Small intestine (tissue), 7 donors: ENCODE measurements around the gene NDUFB7. TPM values are rescaled to one million over a fixed set of nuclear protein-coding genes. Genes with fewer than 3 reads are reported as not detected.
"Not testable (repeated sequence)": the region's sequence is repeated elsewhere in the genome, so short reads cannot be mapped to it uniquely, and the experiment has no call there.

ENCODE experiments used
- DNase-seq, 2 donors: peaks; one replicate each; pipeline versions ENCODE4 v3.0.0 to v3.0.0-alpha.2; 2013
- FAIRE-seq: peaks from 2 replicates; lab custom pipeline; 2012; peaks lifted over from hg19 to GRCh38; lab: Jason Lieb, UNC
- H3K27ac ChIP-seq, 3 donors: one replicate each; pipeline ENCODE4 v1.5.1; 2013; ENCODE audit warnings: low read length in 2 of 3, mild to moderate bottlenecking in 2 of 3, control low read depth in 1 of 3, inconsistent platforms in 1 of 3, low read depth in 1 of 3, moderate library complexity in 1 of 3
- H3K27me3 ChIP-seq, 3 donors: one replicate each; pipeline ENCODE4 v1.6.1; 2013; ENCODE audit warnings: low read length in 3 of 3, inconsistent platforms in 1 of 3; ENCODE audit not compliant: control insufficient read depth in 3 of 3, insufficient read depth in 3 of 3
- H3K36me3 ChIP-seq, 3 donors: one replicate each; pipeline ENCODE4 v1.6.1; 2013; ENCODE audit warnings: low read length in 3 of 3, inconsistent platforms in 1 of 3, low read depth in 1 of 3, mild to moderate bottlenecking in 1 of 3, moderate library complexity in 1 of 3; ENCODE audit not compliant: control insufficient read depth in 3 of 3, insufficient read depth in 2 of 3
- H3K4me1 ChIP-seq, 3 donors: one replicate each; pipeline ENCODE4 v1.6.1; 2013; ENCODE audit warnings: low read length in 2 of 3, inconsistent platforms in 1 of 3, low read depth in 1 of 3, mild to moderate bottlenecking in 1 of 3, moderate library complexity in 1 of 3; ENCODE audit not compliant: control insufficient read depth in 3 of 3, insufficient read depth in 2 of 3
- H3K4me3 ChIP-seq, 3 donors: one replicate each; pipeline ENCODE4 v1.5.1; 2013; ENCODE audit warnings: low read length in 3 of 3, control low read depth in 1 of 3, inconsistent platforms in 1 of 3, low read depth in 1 of 3, mild to moderate bottlenecking in 1 of 3, moderate library complexity in 1 of 3
- H3K9me3 ChIP-seq, 2 donors: one replicate each; pipeline ENCODE4 v1.6.1; 2013; ENCODE audit warnings: low read depth in 1 of 2, low read length in 1 of 2; ENCODE audit not compliant: control insufficient read depth in 2 of 2, insufficient read depth in 1 of 2
- WGBS, 3 donors: extraction: QIAGEN DNeasy Blood & Tissue Kit; methylation state at CpG; one replicate each; pipeline ENCODE4 v1.1.7; 2013; 5-methylcytosine and 5-hydroxymethylcytosine counted together
- polyA plus RNA-seq, 4 donors: library from polyadenylated mRNA; stranded (reverse) in 3 of 4; unstranded in 1 of 4; fragments of 200-250 nt in 3 of 4; fragments of 120-200 nt in 1 of 4; gene quantifications; one replicate each; pipeline versions ENCODE4 v1.2.1 to v1.2.3, GENCODE V29; 2013
- donor health status: healthy with polysubstance abuse.
- donor health status: control.
- donor health status: control.
- donor health status: Bipolar disorder and iron deficiency.
- donor health status: healthy.

The NDUFB7 gene
- polyA plus RNA-seq, 4 donors = 127 to 818 (median 624) TPM

GRCh38 chr19:14566712-14567077 is 5.2 kb downstream of the NDUFB7 start:
- FAIRE-seq = no peak

GRCh38 chr19:14565765-14566711 is 5.8 kb downstream of the NDUFB7 start:
- no peak for DNase-seq

More at GRCh38 chr19:14566712-14567077, 5.2 kb downstream of the NDUFB7 start:
- Histone ChIP-seq H3K4me1 (peaks cover 0 to 3% (median 0%) of the 10 kb centered on the region in 3 donors), H3K27ac (no peak overlapping the region), H3K9me3 (no peaks in the 10 kb centered on the region), H3K27me3 (no peaks in the 10 kb centered on the region), H3K36me3 (peaks cover 0 to 68% (median 10%) of the 10 kb centered on the region in 3 donors), H3K4me3 (no peak overlapping the region)
- 74 to 78% (median 77%) methylated on average over 12 to 18 of the region's 18 CpGs for WGBS, 3 donors
- DNase-seq = no peak

GRCh38 chr19:14565298-14565679 is 6.6 kb downstream of the NDUFB7 start:
- 91 to 93% (median 91%) methylated on average over 14 to 22 of the region's 22 CpGs for WGBS, 3 donors
- no peaks in the 10 kb centered on the region for H3K9me3 ChIP-seq
- H3K27me3 ChIP-seq = no peaks in the 10 kb centered on the region
- no peak overlapping the region for H3K27ac ChIP-seq
- FAIRE-seq = no peak
- peaks cover 0 to 3% (median 3%) of the 10 kb centered on the region in 3 donors for H3K4me1 ChIP-seq
- no peak overlapping the region for H3K4me3 ChIP-seq
- peaks cover 0 to 76% (median 10%) of the 10 kb centered on the region in 3 donors for H3K36me3 ChIP-seq
- no peak for DNase-seq

More at GRCh38 chr19:14565765-14566711, 5.8 kb downstream of the NDUFB7 start:
- Histone ChIP-seq H3K27me3 (no peaks in the 10 kb centered on the region), H3K27ac (no peak overlapping the region), H3K4me1 (peaks cover 0 to 3% (median 0%) of the 10 kb centered on the region in 3 donors), H3K4me3 (no peak overlapping the region), H3K9me3 (no peaks in the 10 kb centered on the region), H3K36me3 (peaks cover 0 to 71% (median 10%) of the 10 kb centered on the region in 3 donors)
- WGBS, 3 donors = 85 to 92% (median 85%) methylated on average over 21 to 27 of the region's 31 CpGs
- FAIRE-seq = no peak

GRCh38 chr19:14564652-14565297 is 7.1 kb downstream of the NDUFB7 start:
- H3K4me3 ChIP-seq, H3K27me3 ChIP-seq, H3K27ac ChIP-seq, DNase-seq, H3K4me1 ChIP-seq, H3K9me3 ChIP-seq, FAIRE-seq: not testable (repeated sequence)
- peaks cover 0 to 80% (median 10%) of the 10 kb centered on the region in 3 donors for H3K36me3 ChIP-seq
- 79 to 82% (median 80%) methylated on average over 20 to 22 of the region's 22 CpGs for WGBS, 3 donors

- H3K9me3 ChIP-seq = no peaks in the 10 kb centered on the region
- peaks cover 0 to 77% (median 10%) of the 10 kb centered on the region in 3 donors for H3K36me3 ChIP-seq
- peaks cover 0 to 4% (median 0%) of the 10 kb centered on the region in 3 donors for H3K4me1 ChIP-seq
- H3K4me3 ChIP-seq = no peak overlapping the region
- H3K27ac ChIP-seq = peak overlapping the region in 1 of 3 donors; percentile 56
- peak in 1 of 2 donors; percentile 50 for DNase-seq
- FAIRE-seq = no peak
- WGBS, 3 donors = 70 to 94% (median 79%) methylated on average over 20 to 33 of the region's 33 CpGs
- no peaks in the 10 kb centered on the region for H3K27me3 ChIP-seq
These were observed 7.7 kb downstream of the NDUFB7 start for GRCh38 chr19:14563989-14564651.

GRCh38 chr19:14563590-14563926 is 8.3 kb downstream of the NDUFB7 start:
- DNase-seq (no peak), FAIRE-seq (no peak)
- no peaks in the 10 kb centered on the region for H3K27me3 ChIP-seq
- H3K36me3 ChIP-seq = peaks cover 0 to 76% (median 10%) of the 10 kb centered on the region in 3 donors
- H3K9me3 ChIP-seq = no peaks in the 10 kb centered on the region
- WGBS, 3 donors = 92 to 97% (median 93%) methylated on average over 13 to 16 of the region's 16 CpGs
- no peak overlapping the region for H3K4me3 ChIP-seq
- peaks cover 0 to 4% (median 0%) of the 10 kb centered on the region in 3 donors for H3K4me1 ChIP-seq
- peak overlapping the region in 1 of 3 donors; percentile 56 for H3K27ac ChIP-seq

GRCh38 chr19:14562660-14563589 is 8.9 kb downstream of the NDUFB7 start:
- Histone ChIP-seq H3K27ac (no peak overlapping the region), H3K36me3 (peaks cover 0 to 78% (median 10%) of the 10 kb centered on the region in 3 donors), H3K27me3 (no peaks in the 10 kb centered on the region), H3K4me3 (no peak overlapping the region), H3K9me3 (no peaks in the 10 kb centered on the region), H3K4me1 (peaks cover 0 to 4% (median 0%) of the 10 kb centered on the region in 3 donors)
- no peak for DNase-seq
- WGBS, 3 donors = 86 to 92% (median 90%) methylated on average over 19 to 23 of the region's 23 CpGs
- FAIRE-seq = no peak
